SK-N-SH (cell line): Measurements from ENCODE around the gene IPO11. TPM values are rescaled to one million over a fixed set of nuclear protein-coding genes. Genes with fewer than 3 reads are reported as not detected.

ENCODE experiments used
- CTCF ChIA-PET: fragments of 300-600, 350-600 bp; formaldehyde crosslinking; extraction: SDS; loops from one replicate; lab custom pipeline; 2021; lab: Yijun Ruan, JAX
- POLR2A ChIA-PET: fragments of 350-600 bp; sonication (Branson Sonifier 250); formaldehyde crosslinking; extraction: SDS; loops from one replicate; lab custom pipeline; 2020; ENCODE audit warnings: antibody characterized with exemption, inconsistent platforms; lab: Yijun Ruan, JAX
- DNase-seq: peaks from one replicate; pipeline ENCODE4 v3.0.0; 2012
- H2AFZ ChIP-seq: fragments of 200-600 bp; sonication (generic); 2 replicates; pipeline ENCODE4 v1.8.1; 2016; ENCODE audit warnings: antibody characterized with exemption, mild to moderate bottlenecking, low read depth
- H3F3A ChIP-seq: fragments of 200-600 bp; sonication (generic); replicated peaks from 2 replicates; pipeline ENCODE3; 2016; ENCODE audit warnings: antibody characterized with exemption, mild to moderate bottlenecking; ENCODE audit not compliant: insufficient read depth
- H3K27ac ChIP-seq, 2 experiments: fragments of 200-500 bp in 1 of 2; fragments of 200-600 bp in 1 of 2; sonication (Bioruptor generic) in 1 of 2; sonication (generic), shearing (Covaris generic) in 1 of 2; 2 replicates each; pipeline versions ENCODE4 v1.5.1 to v1.6.1; 2014 to 2016; ENCODE audit warnings: low read depth in 2 of 2, inconsistent platforms in 1 of 2, low read length in 1 of 2, mild to moderate bottlenecking in 1 of 2, mixed read lengths in 1 of 2
- H3K27me3 ChIP-seq: fragments of 200-600 bp; sonication (generic), shearing (Covaris generic); 2 replicates; pipeline ENCODE4 v1.6.1; 2016; ENCODE audit warnings: mixed run types; ENCODE audit not compliant: insufficient read depth
- H3K36me3 ChIP-seq, 2 experiments: fragments of 200-500 bp in 1 of 2; fragments of 200-600 bp in 1 of 2; sonication (Bioruptor generic) in 1 of 2; sonication (generic) in 1 of 2; replicated peaks in 1 of 2; 2 replicates each; pipeline versions ENCODE3 to v1.5.1; 2014 to 2016; ENCODE audit warnings: low read length in 1 of 2, mild to moderate bottlenecking in 1 of 2; ENCODE audit not compliant: insufficient read depth in 2 of 2, control insufficient read depth in 1 of 2
- H3K4me1 ChIP-seq, 2 experiments: fragments of 200-500 bp in 1 of 2; fragments of 200-600 bp in 1 of 2; sonication (Bioruptor generic) in 1 of 2; sonication (generic), shearing (Covaris generic) in 1 of 2; 2 replicates each; pipeline versions ENCODE4 v1.5.1 to v1.6.1; 2014 to 2016; ENCODE audit warnings: low read depth in 1 of 2, low read length in 1 of 2, mixed run types in 1 of 2; ENCODE audit not compliant: insufficient read depth in 2 of 2, control insufficient read depth in 1 of 2
- H3K4me2 ChIP-seq: fragments of 200-600 bp; sonication (generic), shearing (Covaris generic); 2 replicates; pipeline ENCODE4 v1.6.1; 2017; ENCODE audit warnings: mixed run types
- H3K4me3 ChIP-seq, 2 experiments: fragments of 200-500 bp in 1 of 2; fragments of 200-600 bp in 1 of 2; sonication (Bioruptor generic) in 1 of 2; sonication (generic), shearing (Covaris generic) in 1 of 2; 2 replicates each; pipeline versions ENCODE4 v1.5.1 to v1.8.1; 2014 to 2016; ENCODE audit warnings: low read depth in 2 of 2, inconsistent platforms in 1 of 2, low read length in 1 of 2, mild to moderate bottlenecking in 1 of 2, mixed read lengths in 1 of 2, moderate library complexity in 1 of 2
- H3K79me2 ChIP-seq: fragments of 200-600 bp; sonication (generic); 2 replicates; pipeline ENCODE4 v1.8.1; 2017; ENCODE audit warnings: mild to moderate bottlenecking; ENCODE audit not compliant: insufficient read depth
- H3K9ac ChIP-seq: fragments of 200-600 bp; sonication (generic); 2 replicates; pipeline ENCODE4 v1.6.1; 2017; ENCODE audit warnings: mixed run types
- H3K9me2 ChIP-seq: fragments of 200-600 bp; sonication (generic); 2 replicates; pipeline ENCODE4 v1.6.1; 2017; ENCODE audit warnings: mixed run types
- H3K9me3 ChIP-seq: fragments of 200-600 bp; sonication (generic); 2 replicates; pipeline ENCODE4 v1.6.1; 2017; ENCODE audit warnings: mixed run types, mild to moderate bottlenecking, moderate library complexity
- H4K20me1 ChIP-seq: fragments of 200-600 bp; sonication (generic); 2 replicates; pipeline ENCODE4 v1.6.1; 2017; ENCODE audit warnings: mild to moderate bottlenecking, mixed run types; ENCODE audit not compliant: insufficient read depth
- CHD2 ChIP-seq: fragments of 150-350 bp; IDR thresholded peaks from 2 replicates; pipeline ENCODE4 v1.6.1; 2018; ENCODE audit warnings: low read length; ENCODE audit not compliant: partially characterized antibody
- ELF1 ChIP-seq: IDR thresholded peaks from 2 replicates; pipeline ENCODE4 v1.4.0; 2012
- EZH2phosphoT487 ChIP-seq: fragments of 200-600 bp; sonication (generic); IDR thresholded peaks from 2 replicates; pipeline ENCODE4 v1.6.1; 2017; ENCODE audit warnings: low read depth, mixed run types, mild to moderate bottlenecking, antibody characterized with exemption, moderate library complexity, borderline replicate concordance
- GABPA ChIP-seq: IDR thresholded peaks from 2 replicates; pipeline ENCODE4 v1.4.0; 2012; ENCODE audit warnings: low read depth, mild to moderate bottlenecking
- GATA2 ChIP-seq: sonication (generic); formaldehyde crosslinking; IDR thresholded peaks from 2 replicates; pipeline ENCODE4 v1.5.0; 2020; ENCODE audit warnings: mild to moderate bottlenecking, missing genetic modification reagents
- JUND ChIP-seq: IDR thresholded peaks from 2 replicates; pipeline ENCODE4 v1.4.0; 2012
- MEF2A ChIP-seq: IDR thresholded peaks from 2 replicates; pipeline ENCODE4 v1.4.0; 2012; ENCODE audit warnings: low read depth, borderline replicate concordance
- MXI1 ChIP-seq: IDR thresholded peaks from 2 replicates; pipeline ENCODE4 v1.6.1; 2012; ENCODE audit warnings: mild to moderate bottlenecking, low read depth, low read length, improper control_type of control experiment
- NFIC ChIP-seq: IDR thresholded peaks from 2 replicates; pipeline ENCODE4 v1.4.0; 2012; ENCODE audit warnings: borderline replicate concordance
- POLR2AphosphoS5 ChIP-seq: IDR thresholded peaks from 2 replicates; pipeline ENCODE4 v1.6.1; 2012; ENCODE audit warnings: low read depth, low read length
- RAD21 ChIP-seq: IDR thresholded peaks from 2 replicates; pipeline ENCODE4 v1.6.1; 2012; ENCODE audit warnings: mild to moderate bottlenecking, low read length
- REST ChIP-seq: IDR thresholded peaks from 2 replicates; pipeline ENCODE4 v1.6.1; 2012; ENCODE audit warnings: mild to moderate bottlenecking, low read depth, low read length, moderate library complexity
- RFX5 ChIP-seq: IDR thresholded peaks from 2 replicates; pipeline ENCODE4 v1.6.1; 2012; ENCODE audit warnings: mild to moderate bottlenecking, improper control_type of control experiment, low read length
- SIN3A ChIP-seq: IDR thresholded peaks from 2 replicates; pipeline ENCODE4 v1.6.1; 2012; ENCODE audit warnings: low read depth, mild to moderate bottlenecking, low read length, moderate library complexity, borderline replicate concordance
- SMC3 ChIP-seq: IDR thresholded peaks from 2 replicates; pipeline ENCODE4 v1.6.1; 2012; ENCODE audit warnings: low read depth, low read length, improper control_type of control experiment
- TCF12 ChIP-seq: IDR thresholded peaks from 2 replicates; pipeline ENCODE4 v1.4.0; 2012
- USF1 ChIP-seq: IDR thresholded peaks from 2 replicates; pipeline ENCODE4 v1.4.0; 2012; ENCODE audit warnings: low read depth, borderline replicate concordance
- USF2 ChIP-seq: fragments of 150-350 bp; IDR thresholded peaks from 2 replicates; pipeline ENCODE4 v1.6.1; 2017; ENCODE audit warnings: antibody characterized with exemption, low read length, low read depth, borderline replicate concordance
- YY1 ChIP-seq: IDR thresholded peaks from 2 replicates; pipeline ENCODE4 v1.4.0; 2012; ENCODE audit warnings: low read depth, mild to moderate bottlenecking
- ZBTB33 ChIP-seq: IDR thresholded peaks from 2 replicates; pipeline ENCODE4 v1.4.0; 2012; ENCODE audit warnings: low read depth, borderline replicate concordance
- WGBS: methylation state at CpG from one replicate; pipeline ENCODE4 v1.1.6; 2017; ENCODE audit warnings: low lambda C conversion rate; 5-methylcytosine and 5-hydroxymethylcytosine counted together
- polyA plus RNA-seq, 3 experiments: library from polyadenylated mRNA; depleted of rRNA; stranded (reverse); fragments of >200 nt; gene quantifications; 2 replicates each; pipeline ENCODE4 v1.2.3, GENCODE V29; 2012

The IPO11 gene
- polyA plus RNA-seq, 1 of the 3 experiments (the other 2 are of a cell fraction) = 8.1 TPM

- WGBS = 77% methylated on average over 4 of the region's 4 CpGs
- POLR2A ChIA-PET = no interaction called here
- CTCF ChIA-PET = no interaction called here
Measured at GRCh38 chr5:62488531-62488930, 76.0 kb downstream of the IPO11 start.

GRCh38 chr5:62489471-62489870 is 76.9 kb downstream of the IPO11 start:
- Histone ChIP-seq H2AFZ (no peak overlapping the region), H3F3A (no peaks in the 10 kb centered on the region), H3K4me1 (no peaks in the 10 kb centered on the region), H3K27ac (no peak overlapping the region), H3K9ac (no peak overlapping the region), H3K9me3 (no peaks in the 10 kb centered on the region), H3K9me2 (no peaks in the 10 kb centered on the region), H4K20me1 (no peaks in the 10 kb centered on the region), H3K4me3 (no peak overlapping the region), H3K36me3 (peaks cover 28 to 54% of the 10 kb centered on the region in 2 experiments), H3K27me3 (no peaks in the 10 kb centered on the region), H3K4me2 (no peak overlapping the region), H3K79me2 (no peaks in the 10 kb centered on the region)
- POLR2A ChIA-PET = no interaction called here
- WGBS = 59% methylated on average over 1 of the region's 1 CpG
- DNase-seq = no peak
- CTCF ChIA-PET = no interaction called here
- no peak for TF ChIP-seq GATA2 (CRISPR knock-in tag)
- no peak for TF ChIP-seq JUND
- TF ChIP-seq RAD21 = no peak
- no peak for TF ChIP-seq YY1
- no peak for TF ChIP-seq RFX5
- no peak for TF ChIP-seq MXI1
- TF ChIP-seq GABPA = no peak
- TF ChIP-seq ZBTB33 = no peak
- TF ChIP-seq CHD2 = no peak
- no peak for TF ChIP-seq MEF2A
- no peak for TF ChIP-seq EZH2phosphoT487
- no peak for TF ChIP-seq SIN3A
- no peak for TF ChIP-seq SMC3
- TF ChIP-seq ELF1 = no peak
- no peak for TF ChIP-seq NFIC
- TF ChIP-seq REST = no peak
- no peak for TF ChIP-seq POLR2AphosphoS5

More at GRCh38 chr5:62488531-62488930, 76.0 kb downstream of the IPO11 start:
- TF ChIP-seq USF1 = no peak
- no peak for TF ChIP-seq JUND
- TF ChIP-seq POLR2AphosphoS5 = no peak
- TF ChIP-seq USF2 = no peak
- no peak for TF ChIP-seq RFX5
- TF ChIP-seq NFIC = no peak
- TF ChIP-seq ELF1 = no peak
- no peak for TF ChIP-seq TCF12
- TF ChIP-seq YY1 = no peak
- TF ChIP-seq GATA2 (CRISPR knock-in tag) = no peak
- Histone ChIP-seq H3K4me3 (no peak overlapping the region), H3K9me2 (no peaks in the 10 kb centered on the region), H4K20me1 (no peaks in the 10 kb centered on the region), H3K4me2 (no peak overlapping the region), H2AFZ (no peak overlapping the region), H3F3A (peaks cover 4% of the 10 kb centered on the region), H3K9me3 (no peaks in the 10 kb centered on the region), H3K27me3 (no peaks in the 10 kb centered on the region), H3K4me1 (no peaks in the 10 kb centered on the region), H3K27ac (no peak overlapping the region), H3K36me3 (peaks cover 26 to 57% of the 10 kb centered on the region in 2 experiments), H3K9ac (no peak overlapping the region), H3K79me2 (no peaks in the 10 kb centered on the region)
- DNase-seq = no peak
